NB4 (cell line): Measurements from ENCODE around the gene IMMP2L.

ENCODE experiments used
- MYC ChIP-seq: IDR thresholded peaks from 2 replicates; pipeline ENCODE4 v1.6.1; 2011; ENCODE audit warnings: low read depth, low read length
- POLR2A ChIP-seq: IDR thresholded peaks from 2 replicates; pipeline ENCODE4 v1.6.1; 2011; ENCODE audit warnings: mild to moderate bottlenecking; ENCODE audit not compliant: insufficient read length; ENCODE audit errors: extremely low read depth
- TF ChIP-seq, protein P1 (sequence below): IDR thresholded peaks from one replicate; pipeline ENCODE4 v1.5.1; 2012; ENCODE audit warnings: low read depth, low read length
- TF ChIP-seq, protein P2 (sequence below): IDR thresholded peaks from 2 replicates; pipeline ENCODE4 v1.6.1; 2011; ENCODE audit warnings: low read depth, low read length

DNA sequence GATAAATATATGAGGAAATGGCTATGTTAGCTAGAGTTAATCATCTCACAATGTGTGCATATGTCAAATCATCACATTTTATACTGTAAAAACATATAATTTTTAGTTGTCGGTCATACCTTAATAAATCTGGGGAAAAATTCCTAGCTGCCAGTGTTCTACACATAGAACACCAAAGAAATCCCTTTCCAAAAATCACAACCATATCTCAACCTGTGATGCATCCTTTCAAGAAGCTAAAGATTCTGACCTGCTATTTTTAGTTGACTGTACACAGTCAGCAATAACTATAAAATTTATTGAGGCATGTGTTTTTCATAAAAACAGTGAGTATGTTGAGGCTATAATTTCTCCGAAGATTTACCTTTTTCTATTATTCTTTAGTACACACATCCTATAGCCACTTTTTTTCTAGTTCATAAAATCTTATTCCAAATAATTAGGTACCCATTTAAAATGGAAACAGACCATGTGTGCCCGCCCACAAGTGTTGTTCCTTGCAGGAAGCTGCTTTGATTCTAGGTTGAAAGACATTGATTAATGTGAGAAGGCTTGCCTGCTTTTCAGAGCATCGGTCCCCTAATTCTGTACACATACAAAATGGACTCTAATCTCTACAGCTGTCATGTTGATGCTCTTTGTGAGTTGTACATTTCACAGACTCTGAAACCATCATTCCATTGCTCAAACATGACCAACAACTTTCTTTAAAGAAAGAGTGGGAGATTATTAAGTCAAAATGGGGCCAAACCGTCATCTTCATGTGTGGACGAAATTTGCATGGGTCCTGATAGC, 588.9 kb downstream of the IMMP2L start:
- TF ChIP-seq, protein P1, sequence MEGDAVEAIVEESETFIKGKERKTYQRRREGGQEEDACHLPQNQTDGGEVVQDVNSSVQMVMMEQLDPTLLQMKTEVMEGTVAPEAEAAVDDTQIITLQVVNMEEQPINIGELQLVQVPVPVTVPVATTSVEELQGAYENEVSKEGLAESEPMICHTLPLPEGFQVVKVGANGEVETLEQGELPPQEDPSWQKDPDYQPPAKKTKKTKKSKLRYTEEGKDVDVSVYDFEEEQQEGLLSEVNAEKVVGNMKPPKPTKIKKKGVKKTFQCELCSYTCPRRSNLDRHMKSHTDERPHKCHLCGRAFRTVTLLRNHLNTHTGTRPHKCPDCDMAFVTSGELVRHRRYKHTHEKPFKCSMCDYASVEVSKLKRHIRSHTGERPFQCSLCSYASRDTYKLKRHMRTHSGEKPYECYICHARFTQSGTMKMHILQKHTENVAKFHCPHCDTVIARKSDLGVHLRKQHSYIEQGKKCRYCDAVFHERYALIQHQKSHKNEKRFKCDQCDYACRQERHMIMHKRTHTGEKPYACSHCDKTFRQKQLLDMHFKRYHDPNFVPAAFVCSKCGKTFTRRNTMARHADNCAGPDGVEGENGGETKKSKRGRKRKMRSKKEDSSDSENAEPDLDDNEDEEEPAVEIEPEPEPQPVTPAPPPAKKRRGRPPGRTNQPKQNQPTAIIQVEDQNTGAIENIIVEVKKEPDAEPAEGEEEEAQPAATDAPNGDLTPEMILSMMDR: no peak
- TF ChIP-seq POLR2A (no peak), MYC (no peak)
- TF ChIP-seq, protein P2, sequence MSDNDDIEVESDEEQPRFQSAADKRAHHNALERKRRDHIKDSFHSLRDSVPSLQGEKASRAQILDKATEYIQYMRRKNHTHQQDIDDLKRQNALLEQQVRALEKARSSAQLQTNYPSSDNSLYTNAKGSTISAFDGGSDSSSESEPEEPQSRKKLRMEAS: no peak
